Fibroblast of skin of left biceps (primary cell): ENCODE results near the gene SMIM35.
"Not testable (repeated sequence)": the region's sequence is repeated elsewhere in the genome, so short reads cannot be mapped to it uniquely, and the experiment has no call there.

ENCODE experiments used
- DNase-seq, 2 experiments: peaks; one replicate each; pipeline ENCODE4 v3.0.0-alpha.2; 2013; ENCODE audit warnings: low read depth in 2 of 2

SMIM35 gene

GRCh38 chr11:118080296-118080695, 6.5 kb downstream of the SMIM35 start:
- no peak for DNase-seq

- no peak for DNase-seq
Measured at GRCh38 chr11:118079491-118079890, 7.3 kb downstream of the SMIM35 start.

DNA sequence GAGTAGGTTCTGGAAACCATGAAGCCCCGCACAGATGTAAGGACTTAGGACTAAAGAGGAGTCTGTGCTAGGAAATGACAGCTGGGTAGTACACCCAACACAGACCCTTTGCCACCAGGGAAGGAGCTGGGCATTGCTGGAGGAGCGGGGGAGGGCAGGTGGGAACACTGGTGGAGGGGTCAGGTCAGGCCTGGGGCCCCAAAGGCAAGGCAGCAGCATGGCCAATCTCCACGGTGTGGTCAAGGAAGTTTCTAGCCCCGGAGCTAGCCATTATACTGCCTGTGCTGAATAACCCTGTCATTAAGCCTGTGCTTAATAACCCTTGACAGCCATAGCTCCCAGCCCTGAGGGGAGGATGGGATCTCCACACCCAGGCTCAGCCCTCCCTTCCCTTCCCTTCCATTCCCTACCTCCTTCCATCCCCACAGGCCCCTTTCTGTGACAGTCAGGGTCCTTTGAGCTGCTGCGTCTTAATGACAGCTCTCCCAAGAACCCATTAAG, 7.8 kb downstream of the SMIM35 start:
- no peak for DNase-seq

GRCh38 chr11:118076754-118077281, 9.9 kb downstream of the SMIM35 start, which contains the start of gene TMPRSS4:
TSS of gene TMPRSS4 (plus strand) at chr11:118077078. CDS start at chr11:118077303, 225 bp downstream.
- no peak for DNase-seq

DNA sequence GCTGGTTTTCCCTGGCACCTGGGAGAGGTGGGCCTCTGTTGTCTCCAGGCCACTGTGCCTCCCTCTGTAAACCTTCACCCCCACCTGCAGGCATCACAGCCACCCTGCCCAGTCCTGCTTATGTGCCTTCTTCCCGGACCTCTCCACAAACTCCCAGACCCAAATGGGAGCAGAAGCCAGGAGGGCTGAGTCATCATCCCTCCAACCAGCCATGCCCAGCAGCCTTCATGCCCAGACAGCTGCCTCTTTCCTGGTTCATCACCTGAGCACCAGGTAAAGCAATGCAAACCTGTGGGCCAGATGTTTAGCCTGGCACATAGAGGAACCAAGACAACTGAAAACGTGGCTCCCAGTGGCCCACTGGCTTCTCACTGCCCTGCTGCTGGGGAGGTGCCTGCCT, 12.0 kb downstream of the SMIM35 start:
- DNase-seq = no peak

DNA sequence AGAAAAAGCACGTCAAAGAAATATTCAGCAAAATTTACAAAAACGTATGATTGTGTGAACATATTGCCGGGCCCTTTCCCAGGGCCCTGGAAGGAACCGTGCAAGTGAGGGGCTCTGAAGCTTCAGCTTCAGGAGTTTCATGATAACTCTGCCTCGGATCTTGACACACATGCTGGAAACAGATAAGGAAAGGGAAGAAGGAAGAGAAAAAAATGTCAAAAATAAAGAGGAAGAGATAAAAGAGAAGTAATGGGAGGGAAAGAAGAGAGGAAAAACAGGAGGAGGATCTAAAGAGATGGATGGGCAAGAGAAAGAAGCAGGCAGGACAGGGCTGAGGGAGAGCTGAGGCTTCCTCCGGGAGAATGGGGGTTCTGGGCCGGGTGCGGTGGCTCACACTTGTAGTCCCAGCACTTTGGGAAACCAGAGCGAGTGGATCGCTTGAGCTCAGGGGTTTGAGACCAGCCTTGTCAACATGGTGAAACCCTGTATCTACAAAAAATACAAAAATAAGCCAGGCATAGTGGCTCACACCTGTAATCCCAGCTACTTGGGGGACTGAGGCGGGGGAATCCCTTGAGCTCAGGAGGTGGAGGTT, 12.6 kb downstream of the SMIM35 start:
- no peak for DNase-seq

DNA sequence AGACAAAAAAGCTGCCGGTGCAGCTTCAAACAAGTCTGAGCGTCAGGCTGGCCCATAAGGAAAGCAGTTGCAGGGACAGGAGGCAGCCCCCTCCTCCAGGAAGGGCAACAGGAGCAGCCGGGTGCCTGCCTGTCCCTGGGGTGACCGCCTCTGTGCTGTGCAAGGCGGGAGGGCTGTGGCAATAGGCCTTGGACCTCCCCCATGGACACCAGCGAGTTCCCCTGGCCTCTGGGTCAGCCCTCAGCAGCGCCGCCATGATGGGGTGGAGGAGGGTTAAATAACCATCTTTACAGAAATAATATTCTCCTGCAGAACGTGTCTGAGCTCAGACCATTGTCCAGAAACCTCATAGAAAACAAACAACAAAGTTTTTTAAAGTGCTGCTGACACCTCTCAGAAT, 13.2 kb downstream of the SMIM35 start:
- DNase-seq = no peak

DNA sequence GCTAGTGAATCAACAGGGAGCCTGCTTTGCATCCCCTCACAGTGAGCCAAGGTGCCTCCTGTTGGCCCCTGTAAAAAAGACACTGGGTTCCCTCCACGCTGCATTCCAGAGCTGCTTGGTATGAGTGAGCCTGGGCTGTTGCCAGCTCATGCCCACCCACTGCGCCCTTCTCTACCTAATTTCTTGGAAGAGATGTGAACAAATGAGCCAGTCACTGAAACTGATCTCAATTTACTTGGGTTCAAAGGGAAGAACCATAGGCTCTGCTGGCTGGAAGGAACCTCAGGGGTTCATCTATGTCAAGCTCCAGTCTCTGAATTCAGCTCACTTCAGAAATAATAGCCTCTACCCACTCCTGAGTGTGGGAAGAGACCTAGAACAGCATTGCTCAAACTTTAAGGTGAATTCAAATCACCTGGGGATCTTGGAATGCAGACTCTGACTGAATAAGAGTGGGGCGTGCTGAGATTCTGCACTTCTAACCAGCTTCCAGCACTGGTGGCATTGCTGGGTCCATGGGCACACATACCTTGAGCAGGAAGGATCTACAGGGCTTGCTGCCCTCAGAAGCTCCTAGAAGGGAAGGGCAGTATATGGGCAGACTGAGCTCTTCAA, 15.2 kb downstream of the SMIM35 start:
- no peak for DNase-seq

DNA sequence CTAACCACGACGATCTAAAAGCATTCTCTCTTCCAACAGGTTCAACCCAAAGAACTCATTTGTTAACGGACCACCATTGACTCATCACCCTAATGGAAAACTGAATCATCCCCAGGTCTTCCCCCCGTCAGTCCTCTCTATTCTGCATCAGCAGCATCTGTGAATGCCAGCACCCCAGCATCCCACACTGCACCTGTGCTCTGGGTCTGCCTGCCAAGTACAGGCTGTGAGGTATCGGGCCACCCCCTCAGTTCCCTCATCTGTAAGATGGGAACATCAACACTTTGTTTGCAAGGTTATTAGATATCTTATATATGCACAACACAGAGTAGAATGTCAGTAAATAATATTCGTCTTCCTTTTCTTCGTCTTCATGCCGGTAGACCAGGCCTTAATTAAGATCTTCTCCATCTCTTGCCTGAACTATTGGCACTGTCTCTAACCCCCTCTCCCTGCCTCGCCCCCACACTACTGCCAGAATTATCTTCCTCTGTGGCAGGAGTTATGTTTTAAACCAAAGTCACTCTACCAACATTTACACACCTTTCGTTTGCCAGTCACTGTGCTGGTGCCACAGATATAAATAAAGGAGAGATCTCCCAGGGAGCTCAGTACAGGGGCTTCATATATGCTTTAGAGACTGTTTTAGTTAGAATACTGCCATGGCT, 17.7 kb downstream of the SMIM35 start:
- no peak for DNase-seq

- no peak for DNase-seq
Measured at GRCh38 chr11:118068206-118068944, 18.4 kb downstream of the SMIM35 start.

GRCh38 chr11:118067006-118067405, 19.8 kb downstream of the SMIM35 start:
- no peak for DNase-seq

- DNase-seq = no peak
Measured at GRCh38 chr11:118065384-118065783, 21.4 kb downstream of the SMIM35 start.

GRCh38 chr11:118064956-118065355, 21.8 kb downstream of the SMIM35 start:
- no peak for DNase-seq

DNA sequence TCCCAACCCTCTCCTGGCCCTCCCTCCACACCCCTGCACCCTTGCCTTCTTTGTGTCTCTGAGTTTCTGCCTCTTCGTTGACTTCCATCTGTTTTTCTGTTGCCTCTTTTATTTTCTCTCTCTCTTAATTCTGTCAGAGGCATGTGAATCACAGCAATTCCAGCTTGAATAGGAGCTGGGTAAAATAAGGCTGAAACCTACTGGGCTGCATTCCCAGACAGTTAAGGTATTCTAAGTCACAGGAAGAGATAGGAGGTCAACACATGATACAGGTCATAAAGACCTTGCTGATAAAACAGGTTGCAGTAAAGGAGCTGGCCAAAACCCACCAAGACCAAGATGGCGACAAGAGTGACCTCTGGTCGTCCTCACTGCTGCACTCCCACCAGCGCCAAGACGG, 24.1 kb downstream of the SMIM35 start:
- not testable (repeated sequence) for DNase-seq

DNA sequence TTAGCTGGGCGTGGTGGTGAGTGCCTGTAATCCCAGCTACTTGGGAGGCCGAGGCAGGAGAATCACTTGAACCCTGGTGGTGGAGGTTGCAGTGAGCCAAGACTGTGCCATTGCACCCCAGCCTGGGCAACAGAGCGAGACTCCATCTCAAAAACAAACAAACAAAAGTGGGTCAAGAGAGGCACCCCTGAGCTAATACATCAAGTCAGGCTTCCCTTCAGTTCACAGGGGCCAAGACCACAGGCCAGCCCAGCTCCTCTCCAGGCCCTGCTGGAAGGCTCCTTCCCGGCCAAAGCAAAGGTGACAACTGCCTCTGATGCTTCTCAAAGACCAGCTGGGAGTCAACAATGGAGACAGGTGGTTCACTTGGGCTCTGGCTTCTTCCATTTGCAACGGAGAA, 24.6 kb downstream of the SMIM35 start:
- not testable (repeated sequence) for DNase-seq

DNA sequence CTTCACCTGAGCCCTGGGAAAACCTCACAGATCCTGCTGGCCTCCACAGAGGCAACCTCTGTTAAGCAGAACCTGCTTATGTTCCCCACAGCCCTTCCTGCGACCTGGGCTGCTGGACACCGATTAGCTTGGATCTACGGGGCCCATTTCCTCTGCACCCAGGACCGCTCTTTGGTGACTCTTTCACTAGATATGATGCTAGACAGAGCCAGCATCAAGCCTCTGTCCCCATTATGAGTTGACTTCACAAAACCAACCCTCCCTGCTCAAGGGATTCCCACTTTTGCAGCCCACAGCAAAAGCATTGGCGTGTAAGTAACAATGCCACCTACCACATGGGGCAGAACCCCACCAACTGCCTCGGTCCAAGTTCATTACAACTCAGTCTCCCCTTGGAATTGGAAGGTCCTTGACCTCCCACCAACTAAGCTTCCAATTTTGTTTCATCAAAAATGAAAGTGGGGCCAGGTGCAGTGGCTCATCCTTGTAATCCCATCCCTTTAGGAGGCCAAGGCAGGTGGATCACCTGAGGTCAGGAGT, 25.1 kb downstream of the SMIM35 start:
- no peak for DNase-seq

- DNase-seq = no peak
Measured at GRCh38 chr11:118060869-118061268, 25.9 kb downstream of the SMIM35 start.

DNA sequence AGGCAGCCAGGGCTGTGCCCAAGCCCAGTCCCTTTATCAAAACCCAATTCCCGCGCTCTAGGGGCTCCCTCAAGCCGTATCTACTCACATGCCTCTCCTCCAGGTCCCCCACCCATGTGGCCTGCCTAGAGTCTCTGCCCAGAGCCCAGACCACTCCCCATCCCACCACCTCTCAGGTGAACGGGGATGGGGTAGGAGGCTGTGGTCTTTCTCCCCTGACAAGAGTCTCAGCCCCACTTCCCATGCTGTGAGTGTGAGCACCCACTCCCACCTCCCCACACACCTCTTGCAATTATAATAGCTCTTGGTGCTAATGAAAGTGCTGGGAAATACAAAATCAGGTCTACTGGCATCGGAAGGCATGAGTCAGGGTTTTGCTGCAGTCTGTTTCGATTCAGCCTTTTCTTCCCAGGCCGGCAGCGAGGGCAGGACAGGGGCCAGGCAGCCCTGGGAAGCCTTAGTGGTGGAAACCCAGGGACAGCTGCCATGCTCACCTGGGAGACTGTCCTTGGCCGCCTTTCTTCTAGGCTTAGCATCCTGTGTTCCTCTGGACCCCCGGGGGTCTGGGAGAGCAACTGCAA, 26.6 kb downstream of the SMIM35 start:
- DNase-seq = no peak

GRCh38 chr11:118059246-118059940, 27.4 kb downstream of the SMIM35 start:
- DNase-seq = no peak

DNA sequence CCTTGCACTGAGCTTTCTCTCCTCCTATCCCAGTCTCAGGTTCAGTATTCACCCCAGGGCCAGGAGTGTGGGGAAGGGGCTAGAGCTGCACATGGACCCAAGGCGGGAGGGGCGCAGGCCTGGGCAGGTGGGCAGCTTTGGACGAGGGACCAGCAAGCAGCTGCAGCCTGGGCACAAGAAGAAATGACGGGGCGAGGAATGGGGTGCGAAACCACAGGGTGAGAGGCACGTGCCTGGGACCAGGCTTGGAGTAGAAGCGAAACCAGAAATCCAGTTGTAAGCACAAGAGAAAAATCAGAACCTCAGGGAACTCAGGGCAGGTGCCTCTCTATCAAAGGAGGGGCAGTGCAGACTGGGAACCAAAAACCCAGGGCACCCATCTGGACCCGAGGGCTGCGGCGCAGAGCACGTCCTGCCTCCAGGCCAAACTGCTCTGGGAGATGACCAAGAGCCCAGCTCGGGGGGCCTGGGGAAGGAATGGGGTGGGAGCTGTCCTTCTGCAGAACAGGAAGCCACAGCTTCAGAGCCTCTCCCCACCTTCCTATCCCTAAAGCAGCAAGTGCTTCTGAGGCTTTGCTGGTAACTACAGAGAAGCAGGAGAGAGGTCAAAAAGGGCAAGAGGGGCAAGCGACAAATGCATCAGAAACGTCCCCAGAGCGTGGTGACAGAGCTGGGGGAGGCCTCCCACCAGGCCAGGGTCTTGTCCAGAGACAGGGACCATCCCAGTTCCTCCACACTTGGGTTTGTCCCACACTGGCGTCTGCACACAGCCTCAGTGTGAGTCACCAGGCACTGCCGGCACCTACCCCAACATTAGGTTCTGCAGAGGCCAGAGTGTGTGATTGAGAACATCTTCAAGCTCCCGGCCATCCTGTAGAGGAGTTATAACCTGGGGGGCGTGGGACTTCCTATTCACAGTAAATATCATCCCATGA, 28.2 kb downstream of the SMIM35 start:
- no peak for DNase-seq
